HepG2 (cell line): ENCODE results near the gene NEDD8. TPM values are rescaled to one million over a fixed set of nuclear protein-coding genes. Genes with fewer than 3 reads are reported as not detected.

Source experiments
- ATAC-seq: fragments of 200-7000 bp; cut with Tn5 transposase; 3 replicates; pipeline ENCODE4 v1.9.1; 2020; ENCODE audit warnings: mild to moderate bottlenecking, moderate library complexity
- BruUV-seq: library from RNA; stranded (reverse); fragments of 400-500 nt; replicated peaks from 2 replicates; lab custom pipeline; 2021; lab: Mats Ljungman, UMichigan
- CTCF ChIA-PET: fragments of 300-600 bp; formaldehyde crosslinking; extraction: SDS; loops from one replicate; lab custom pipeline; 2021; ENCODE audit warnings: low total read pairs, inconsistent platforms, low intra/inter-chr PET ratio; lab: Yijun Ruan, JAX
- POLR2A ChIA-PET: fragments of 350-600 bp; sonication (Branson Sonifier 250); formaldehyde crosslinking; loops from one replicate; lab custom pipeline; 2020; ENCODE audit warnings: antibody characterized with exemption, inconsistent platforms; lab: Yijun Ruan, JAX
- DNase-seq: peaks from one replicate; pipeline ENCODE4 v3.0.0-alpha.2; 2015; ENCODE audit warnings: low spot score
- FAIRE-seq: peaks from 3 replicates; lab custom pipeline; 2011; peaks lifted over from hg19 to GRCh38; lab: Jason Lieb, UNC
- H2AFZ ChIP-seq: one replicate; pipeline ENCODE4 v1.6.1; 2011; ENCODE audit warnings: low read length, inconsistent platforms
- H3K27ac ChIP-seq: fragments of 300-600 bp; 3 replicates; pipeline ENCODE4 v1.8.0; 2011; ENCODE audit warnings: mixed run types, mild to moderate bottlenecking, mixed read lengths, low read length, inconsistent platforms; ENCODE audit not compliant: insufficient read depth; ENCODE audit errors: extremely low read length
- H3K27me3 ChIP-seq, 2 experiments: fragments of 200-600 bp in 1 of 2; 2 replicates in 1 of 2; 3 replicates in 1 of 2; pipeline versions ENCODE4 v1.6.0 to v1.8.0; 2011; ENCODE audit warnings: low read length in 2 of 2, mild to moderate bottlenecking in 2 of 2, moderate library complexity in 2 of 2, inconsistent platforms in 1 of 2; ENCODE audit not compliant: insufficient read depth in 2 of 2, control insufficient read depth in 1 of 2
- H3K36me3 ChIP-seq, 2 experiments: fragments of 200-600 bp in 1 of 2; replicated peaks in 1 of 2; 2 replicates in 1 of 2; 3 replicates in 1 of 2; pipeline versions ENCODE4 v1.5.1 to v1.8.0; 2011; ENCODE audit warnings: low read length in 2 of 2, inconsistent platforms in 1 of 2; ENCODE audit not compliant: insufficient read depth in 2 of 2, control insufficient read depth in 1 of 2
- H3K4me1 ChIP-seq: 2 replicates; pipeline ENCODE4 v1.5.1; 2012; ENCODE audit warnings: low read length, inconsistent platforms; ENCODE audit not compliant: insufficient read depth
- H3K4me2 ChIP-seq: 2 replicates; pipeline ENCODE4 v1.6.0; 2011; ENCODE audit warnings: low read depth, low read length, inconsistent platforms
- H3K4me3 ChIP-seq, 3 experiments: fragments of 200-600 bp in 1 of 3; sonication (generic), shearing (Covaris generic) in 1 of 3; replicated peaks in 1 of 3; 2 replicates each; pipeline ENCODE4 v1.5.1; 2011 to 2016; ENCODE audit warnings: low read length in 3 of 3, inconsistent platforms in 2 of 3, low read depth in 2 of 3, mild to moderate bottlenecking in 2 of 3, control low read depth in 1 of 3, mixed read lengths in 1 of 3; ENCODE audit not compliant: insufficient read depth in 1 of 3
- H3K79me2 ChIP-seq: one replicate; pipeline ENCODE4 v1.6.1; 2011; ENCODE audit warnings: low read length, inconsistent platforms; ENCODE audit not compliant: insufficient read depth
- H3K9ac ChIP-seq: 2 replicates; pipeline ENCODE4 v1.6.0; 2011; ENCODE audit warnings: mild to moderate bottlenecking, low read depth, low read length, inconsistent platforms; ENCODE audit not compliant: insufficient read depth
- H3K9me3 ChIP-seq: 2 replicates; pipeline ENCODE4 v1.5.1; 2012; ENCODE audit warnings: mild to moderate bottlenecking, low read length
- H4K20me1 ChIP-seq: 2 replicates; pipeline ENCODE4 v1.6.0; 2011; ENCODE audit warnings: inconsistent platforms, mild to moderate bottlenecking, low read length, moderate library complexity; ENCODE audit not compliant: insufficient read depth
- ADNP ChIP-seq: sonication (generic); formaldehyde crosslinking; IDR thresholded peaks from 2 replicates; pipeline ENCODE4 v1.4.0; 2020; ENCODE audit warnings: missing genetic modification reagents
- AFF4 ChIP-seq: sonication (generic); formaldehyde crosslinking; IDR thresholded peaks from 2 replicates; pipeline ENCODE4 v1.4.0; 2020; ENCODE audit warnings: missing genetic modification reagents
- CBX1 ChIP-seq: IDR thresholded peaks from one replicate; pipeline ENCODE4 v1.6.1; 2016; ENCODE audit warnings: antibody characterized with exemption, low read depth
- FOSL1 ChIP-seq: sonication (generic); formaldehyde crosslinking; IDR thresholded peaks from 2 replicates; pipeline ENCODE4 v1.9.0; 2021; ENCODE audit warnings: missing genetic modification reagents, borderline replicate concordance
- FOSL2 ChIP-seq: sonication (generic); formaldehyde crosslinking; IDR thresholded peaks from 2 replicates; pipeline ENCODE4 v1.4.0; 2020; ENCODE audit warnings: missing genetic modification reagents
- HOXD1 ChIP-seq: sonication (generic); formaldehyde crosslinking; IDR thresholded peaks from 2 replicates; pipeline ENCODE4 v1.5.0; 2020; ENCODE audit warnings: missing genetic modification reagents
- MATR3 ChIP-seq: sonication (generic); formaldehyde crosslinking; IDR thresholded peaks from 2 replicates; pipeline ENCODE4 v1.4.0; 2020; ENCODE audit warnings: missing genetic modification reagents
- NCOA1 ChIP-seq: sonication (generic); formaldehyde crosslinking; IDR thresholded peaks from 2 replicates; pipeline ENCODE4 v1.9.0; 2021; ENCODE audit warnings: missing genetic modification reagents
- TARDBP ChIP-seq: sonication (generic); formaldehyde crosslinking; IDR thresholded peaks from 2 replicates; pipeline ENCODE4 v1.8.0; 2022; ENCODE audit warnings: mild to moderate bottlenecking, missing genetic modification reagents
- ZBTB37 ChIP-seq: sonication (generic); formaldehyde crosslinking; IDR thresholded peaks from 2 replicates; pipeline ENCODE4 v1.4.0; 2020; ENCODE audit warnings: mild to moderate bottlenecking, missing genetic modification reagents
- ZNF331 ChIP-seq: sonication (generic); formaldehyde crosslinking; IDR thresholded peaks from 2 replicates; pipeline ENCODE4 v1.4.0; 2020; ENCODE audit warnings: missing genetic modification reagents
- ZNF354B ChIP-seq: sonication (generic); formaldehyde crosslinking; IDR thresholded peaks from 2 replicates; pipeline ENCODE4 v1.8.0; 2022; ENCODE audit warnings: mild to moderate bottlenecking, missing genetic modification reagents
- ZSCAN12 ChIP-seq: sonication (generic); formaldehyde crosslinking; IDR thresholded peaks from 2 replicates; pipeline ENCODE4 v1.9.0; 2021; ENCODE audit warnings: mild to moderate bottlenecking, missing genetic modification reagents
- ZSCAN20 ChIP-seq: sonication (generic); formaldehyde crosslinking; IDR thresholded peaks from 2 replicates; pipeline ENCODE4 v1.4.0; 2020; ENCODE audit warnings: missing genetic modification reagents, mild to moderate bottlenecking, borderline replicate concordance
- ZSCAN5A ChIP-seq: sonication (generic); formaldehyde crosslinking; IDR thresholded peaks from 2 replicates; pipeline ENCODE4 v1.8.0; 2022; ENCODE audit warnings: mild to moderate bottlenecking, missing genetic modification reagents, borderline replicate concordance
- WGBS: methylation state at CpG from one replicate; pipeline ENCODE4 v1.1.6; 2017; ENCODE audit warnings: low lambda C conversion rate; 5-methylcytosine and 5-hydroxymethylcytosine counted together
- in situ Hi-C: cut with HindIII; loops from 2 replicates; pipeline ENCODE4 v1.10.0; 2017; ENCODE audit warnings: low pct_unique_long_range_greater_than_20kb; ENCODE audit not compliant: extremely low pct_ligation_motif_present
- intact Hi-C: fragments of 100-400 bp; cut with micrococcal nuclease; formaldehyde crosslinking; loops from one replicate; pipeline ENCODE4 v1.10.0; 2022; ENCODE audit not compliant: unreplicated experiment
- polyA plus RNA-seq, 8 experiments: library from polyadenylated mRNA; depleted of rRNA in 3 of 8; stranded (reverse) in 7 of 8; unstranded in 1 of 8; fragments of >200 nt; fragmentation: Illumina TruSeq in 4 of 8; extraction: Trizol in 4 of 8; gene quantifications; 2 replicates each; pipeline versions ENCODE4 v1.2.1 to v1.2.3, GENCODE V29; 2011 to 2016; ENCODE audit warnings: low read depth in 4 of 8, missing spikeins in 1 of 8, mixed read lengths in 1 of 8; ENCODE audit not compliant: insufficient read depth in 1 of 8
- total RNA-seq, 5 experiments: library from RNA; depleted of rRNA; stranded (reverse); fragments of >200 nt; fragmentation: Illumina TruSeq; extraction: Trizol; gene quantifications; 2 replicates each; pipeline ENCODE4 v1.2.3, GENCODE V29; 2016; ENCODE audit warnings: low read depth in 1 of 5

Gene NEDD8
- total and polyA plus RNA-seq, 2 of the 13 experiments (the other 11 are each of a cell fraction or from before 2014, with no cell fraction given): 535 to 713 TPM

DNA sequence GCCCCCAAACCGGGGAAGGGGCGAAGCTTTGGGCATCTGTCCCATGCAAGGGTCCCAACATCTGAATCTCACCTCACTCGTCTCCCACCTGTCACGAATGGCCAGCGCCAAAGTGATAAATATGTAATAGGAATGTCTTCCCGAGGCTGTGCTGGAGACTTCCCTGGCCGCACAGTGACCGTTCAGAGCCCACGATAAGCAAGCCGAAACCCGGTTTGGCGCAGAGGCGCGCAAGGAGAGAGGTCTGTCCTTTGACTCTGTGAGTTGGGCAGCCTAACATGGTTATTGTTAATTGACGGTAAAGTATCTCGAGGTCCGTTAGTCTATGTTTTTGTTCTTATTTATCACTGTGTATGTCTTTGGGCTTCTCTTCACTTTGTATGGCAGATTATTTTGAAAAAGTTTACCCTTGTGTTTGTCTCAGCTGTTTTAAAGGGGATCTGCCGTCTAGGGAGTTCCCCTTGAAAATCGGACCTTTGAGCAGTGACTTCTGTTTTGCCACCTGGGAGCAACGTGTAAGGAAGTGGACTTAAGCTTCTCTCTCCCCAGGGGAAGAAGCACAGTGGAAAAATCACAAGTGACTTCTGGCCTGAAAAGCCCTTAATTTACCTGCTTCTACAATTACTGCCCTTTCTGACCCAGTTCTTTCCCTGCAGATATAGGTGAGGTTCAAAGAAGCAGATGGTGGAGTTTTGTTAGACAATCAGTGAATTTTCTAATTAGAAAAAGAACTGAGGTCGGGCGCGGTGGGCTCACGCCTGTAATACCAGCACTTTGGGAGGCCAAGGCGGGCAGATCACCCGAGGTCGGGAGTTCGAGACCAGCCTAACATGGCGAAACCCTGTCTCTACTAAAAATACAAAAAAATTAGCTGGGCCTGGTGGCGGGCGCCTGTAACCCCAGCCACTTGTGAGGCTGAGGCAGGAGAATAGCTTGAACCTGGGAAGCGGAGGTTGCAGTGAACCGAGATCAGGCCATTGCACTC lies 35.8 kb downstream of the NEDD8 start:
- WGBS: 31% methylated on average over 33 of the region's 33 CpGs
- Histone ChIP-seq H3K27ac (peak overlapping the region; percentile 84), H4K20me1 (no peaks in the 10 kb centered on the region), H3K9me3 (no peaks in the 10 kb centered on the region), H3K4me1 (peaks cover 65% of the 10 kb centered on the region), H3K27me3 (no peaks in the 10 kb centered on the region; a peak in 1 of 5 replicates), H3K4me2 (peak overlapping the region; percentile 99), H2AFZ (no peak overlapping the region), H3K36me3 (peaks cover 15 to 20% of the 10 kb centered on the region in 2 experiments; a peak in 4 of 5 replicates), H3K9ac (peak overlapping the region; percentile 97), H3K4me3 (peak overlapping the region; percentile 79 to 91 (median 85)), H3K79me2 (peaks cover 43% of the 10 kb centered on the region)
- TSS peak; percentile 85 for BruUV-seq
- POLR2A ChIA-PET: interaction anchor here (0.9 to 4.3 kb wide), 40 partner anchors 9 to 1189 kb away, joined by 3 to 230 read pairs (median 6); partner anchors contain the start of genes CARMIL3, CHMP4A, CIDEB and DCAF11
- peak; percentile 55 for FAIRE-seq
- peak; percentile 56 for ATAC-seq
- in situ Hi-C loops: no loop called here
- CTCF ChIA-PET: interaction anchor here (0.8 to 0.9 kb wide), 2 partner anchors 46 to 75 kb away, joined by 3 to 4 read pairs; partner anchors contain the start of genes RABGGTA and TINF2
- peak; percentile 67 for DNase-seq
- intact Hi-C loops: loop anchor here (1.0 kb wide), 1 partner anchor 17 kb away; the partner anchor contains the start of gene CHMP4A
- 0 out of 2 replicates have a peak, but pooled peaks have one; percentile 25 for TF ChIP-seq FOSL1 (CRISPR knock-in tag)
- TF ChIP-seq TARDBP (CRISPR knock-in tag): peak; percentile 18; the same call in 1 of the 2 replicates
- TF ChIP-seq ZNF331 (CRISPR knock-in tag): 0 out of 2 replicates have a peak, but pooled peaks have one; percentile 25
- no peak; the same call in 1 of the 2 replicates for TF ChIP-seq AFF4 (CRISPR knock-in tag)
- TF ChIP-seq ZBTB37 (CRISPR knock-in tag): 0 out of 2 replicates have a peak, but pooled peaks have one; percentile 68
- TF ChIP-seq MATR3 (CRISPR knock-in tag): 0 out of 2 replicates have a peak, but pooled peaks have one; percentile 15
- TF ChIP-seq ZSCAN12 (CRISPR knock-in tag): peak; percentile 62; the same call in 1 of the 2 replicates
- TF ChIP-seq ZSCAN20 (CRISPR knock-in tag): peak; percentile 29; the same call in 1 of the 2 replicates
- TF ChIP-seq ZNF354B (CRISPR knock-in tag): no peak
- TF ChIP-seq ZSCAN5A (CRISPR knock-in tag): peak; percentile 72
- TF ChIP-seq CBX1: peak; percentile 25
- peak; percentile 65; the same call in 1 of the 2 replicates for TF ChIP-seq NCOA1
- TF ChIP-seq ADNP (CRISPR knock-in tag): peak; percentile 78
- TF ChIP-seq HOXD1 (CRISPR knock-in tag): 0 out of 2 replicates have a peak, but pooled peaks have one; percentile 13
- no peak for TF ChIP-seq FOSL2 (CRISPR knock-in tag)
